COLO668 (cell line): Measurements from ENCODE around the gene ADARB1.
"Not testable (repeated sequence)": the region's sequence is repeated elsewhere in the genome, so short reads cannot be mapped to it uniquely, and the experiment has no call there.

Experiments used
- DNase-seq: peaks from one replicate; lab custom pipeline; 2025; ENCODE audit not compliant: unreplicated experiment; lab: John Stamatoyannopoulos, UW

The ADARB1 gene

GRCh38 chr21:45132841-45133573, 58.6 kb downstream of the ADARB1 start:
- DNase-seq, result no peak

GRCh38 chr21:45133574-45134278, 59.3 kb downstream of the ADARB1 start:
- not testable (repeated sequence) for DNase-seq

- no peak for DNase-seq
Observed at GRCh38 chr21:45134279-45135076, 60.1 kb downstream of the ADARB1 start.

DNA sequence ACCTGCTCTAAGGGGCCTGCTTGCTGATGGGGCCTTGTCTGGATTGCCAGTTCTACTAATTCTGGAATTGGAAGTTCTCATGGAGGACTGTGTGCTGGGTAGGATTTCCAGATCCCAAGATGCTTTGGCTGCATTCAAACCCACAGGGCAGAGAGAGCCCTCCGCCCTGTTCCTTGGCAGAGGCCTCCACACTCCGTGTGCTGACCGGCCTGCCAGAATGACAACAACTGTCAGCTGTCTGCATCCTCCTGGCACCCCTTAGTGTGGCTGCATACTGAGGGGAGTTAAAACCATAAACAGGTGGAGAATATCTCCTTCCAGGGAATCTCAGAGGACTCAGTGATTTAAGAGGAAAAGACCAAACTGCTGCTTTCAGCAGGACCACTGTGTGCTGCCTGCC, 60.7 kb downstream of the ADARB1 start:
- DNase-seq, result no peak

DNA sequence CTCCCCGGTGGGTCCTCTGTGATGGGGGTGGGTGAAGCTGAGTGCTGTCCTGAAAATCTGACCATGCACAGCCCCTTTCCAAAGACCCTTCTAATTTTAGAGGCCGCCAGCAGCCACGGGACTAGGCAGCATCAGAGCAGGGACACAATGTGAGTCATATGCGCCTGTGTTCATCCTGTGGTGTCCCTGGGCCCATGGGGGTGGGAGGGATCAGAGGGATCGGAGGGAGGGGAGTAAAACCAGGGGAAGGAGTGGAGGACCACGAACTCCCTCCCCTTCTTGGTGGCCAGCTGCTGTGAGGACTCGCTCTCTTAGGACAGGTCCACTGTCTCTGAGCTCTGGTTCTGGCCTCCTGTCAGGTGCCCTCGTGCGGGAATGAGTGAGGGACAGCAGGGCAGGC, 61.5 kb downstream of the ADARB1 start:
- no peak for DNase-seq

- DNase-seq, result no peak
Observed at GRCh38 chr21:45136500-45136899, 62.1 kb downstream of the ADARB1 start.

GRCh38 chr21:45136927-45137611, 62.7 kb downstream of the ADARB1 start:
- peak; percentile 80 for DNase-seq

DNA sequence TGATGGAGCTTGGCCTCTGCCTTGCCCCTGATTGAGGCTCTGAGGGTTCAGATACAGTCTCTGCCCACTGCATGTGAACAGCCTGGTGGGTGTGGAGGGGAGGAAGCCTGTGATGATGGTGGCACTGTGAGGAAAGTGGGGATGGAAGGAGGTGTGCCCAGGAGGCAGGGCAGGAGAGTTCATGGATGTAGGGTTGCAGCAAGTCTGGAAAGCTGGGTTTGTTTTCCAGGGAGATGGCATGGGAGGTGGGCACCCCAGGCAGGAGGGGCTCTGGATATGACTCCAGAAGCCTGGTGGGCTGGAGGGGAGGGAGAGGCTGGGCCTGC, 63.2 kb downstream of the ADARB1 start:
- DNase-seq, result no peak

DNA sequence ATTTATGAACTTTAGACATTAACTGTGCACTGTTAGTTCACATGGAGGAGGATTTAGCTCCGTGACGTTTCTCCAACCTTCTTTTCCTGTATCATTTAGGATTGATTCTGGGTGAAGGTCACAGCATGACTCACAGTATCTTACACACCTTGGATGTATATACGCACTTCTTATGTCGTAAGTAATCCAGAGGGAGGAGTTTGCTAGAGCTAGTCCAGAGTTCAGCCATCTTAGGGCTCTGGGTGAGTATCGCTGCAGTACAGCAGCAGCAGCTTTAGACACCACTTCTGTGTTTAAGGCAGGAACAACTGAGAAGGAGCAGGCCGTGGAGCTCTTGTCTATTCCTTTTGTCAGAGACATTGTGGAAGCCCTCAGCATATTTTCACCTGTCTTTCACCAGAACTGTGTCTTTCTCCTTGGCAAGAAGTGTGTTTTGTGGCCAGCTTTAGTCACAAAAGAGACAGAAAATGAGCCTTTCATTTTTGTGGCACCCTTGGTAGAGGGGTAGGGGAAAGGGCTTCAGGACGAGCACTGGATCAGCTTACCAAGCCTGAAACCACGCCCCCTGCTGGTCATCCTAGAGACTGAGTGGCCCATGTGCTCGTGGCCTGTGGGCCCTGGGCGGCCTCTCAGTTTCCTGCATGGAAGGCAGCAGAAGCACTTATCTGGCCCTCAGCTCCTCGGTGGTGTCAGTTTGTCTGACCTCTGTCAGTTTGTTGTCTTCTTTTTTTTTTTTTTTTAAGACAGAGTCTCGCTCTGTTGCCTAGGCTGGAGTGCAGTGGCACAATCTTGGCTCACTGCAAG, 64.0 kb downstream of the ADARB1 start:
- peak; percentile 70 for DNase-seq

DNA sequence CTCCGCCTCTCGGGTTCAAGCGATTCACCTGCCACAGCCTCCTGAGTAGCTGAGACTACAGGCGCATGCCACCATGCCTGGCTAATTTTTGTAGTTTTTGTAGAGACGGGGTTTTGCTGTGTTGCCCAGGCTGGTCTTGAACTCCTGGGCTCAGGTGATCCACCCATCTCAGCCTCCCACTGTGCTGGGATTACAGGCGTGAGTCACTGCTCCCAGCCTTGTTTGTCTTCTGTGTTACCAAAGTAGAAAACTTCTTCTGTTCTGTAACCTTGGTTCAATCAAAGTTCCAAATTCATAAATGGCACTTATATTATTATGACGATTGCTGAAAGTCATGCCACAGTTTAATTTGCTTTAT, 64.6 kb downstream of the ADARB1 start:
- not testable (repeated sequence) for DNase-seq

- DNase-seq, result no peak
Observed at GRCh38 chr21:45139473-45139872, 65.1 kb downstream of the ADARB1 start.

- DNase-seq, result peak; percentile 76
Observed at GRCh38 chr21:45140346-45140940, 66.1 kb downstream of the ADARB1 start.

DNA sequence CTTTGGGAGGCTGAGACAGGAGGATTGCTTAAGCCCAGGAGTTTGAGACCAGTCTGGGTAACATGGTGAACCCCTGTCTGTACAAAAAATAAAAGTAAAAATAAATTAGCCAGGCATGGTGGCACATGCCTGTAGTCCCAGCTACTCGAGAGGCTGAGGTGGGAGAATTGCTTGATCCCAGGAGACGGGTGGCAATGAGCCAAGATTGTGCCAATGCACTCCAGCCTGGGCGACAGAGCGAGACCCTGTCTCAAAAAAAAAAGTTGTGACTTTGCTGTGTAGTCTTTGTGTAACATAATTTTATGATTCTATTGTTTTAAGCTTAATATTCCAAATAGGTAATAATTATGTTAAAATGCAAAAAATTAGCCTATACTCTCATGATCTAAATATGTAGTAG, 66.6 kb downstream of the ADARB1 start:
- DNase-seq, result not testable (repeated sequence)

- DNase-seq, result no peak
Observed at GRCh38 chr21:45141507-45141906, 67.1 kb downstream of the ADARB1 start.

- no peak for DNase-seq
Observed at GRCh38 chr21:45142469-45143308, 68.3 kb downstream of the ADARB1 start.

DNA sequence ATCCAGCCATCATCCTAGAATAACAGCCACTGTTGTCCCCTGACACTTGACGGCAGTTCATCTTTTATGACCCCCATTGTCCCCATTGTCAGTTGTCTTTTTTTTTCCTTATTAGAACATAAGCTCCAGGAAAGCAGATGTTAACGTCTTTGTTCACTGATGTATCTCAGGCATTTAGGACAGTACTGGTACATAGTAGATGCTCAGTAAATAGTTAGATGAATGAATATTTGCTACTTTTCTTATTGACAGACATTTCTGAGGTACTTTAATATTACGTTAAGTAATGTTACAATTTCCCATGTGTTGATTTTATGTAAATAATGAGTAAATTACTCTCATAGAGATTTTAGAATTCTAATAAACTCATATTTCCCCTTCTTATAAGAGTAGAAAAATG, 69.5 kb downstream of the ADARB1 start:
- DNase-seq, result no peak

DNA sequence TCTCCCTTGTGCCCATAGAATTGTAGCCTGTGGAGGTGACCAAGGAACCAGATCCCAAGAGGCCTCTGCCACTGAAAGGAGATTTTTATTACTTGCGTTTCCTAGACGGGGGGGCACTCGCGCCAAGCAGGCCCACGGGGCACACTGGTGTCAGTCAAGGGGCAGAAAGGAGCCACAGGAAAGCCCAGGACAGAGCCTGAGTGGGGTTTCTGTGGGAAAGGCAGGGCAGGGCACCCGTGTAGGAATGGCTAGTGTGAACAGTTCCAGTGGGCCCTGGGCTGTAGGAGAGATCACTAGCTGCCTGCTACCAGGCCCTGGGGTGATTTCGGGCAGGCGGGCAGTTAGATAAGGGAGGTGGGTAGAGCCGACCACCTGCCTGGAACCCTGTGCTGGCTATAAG, 70.8 kb downstream of the ADARB1 start:
- no peak for DNase-seq

DNA sequence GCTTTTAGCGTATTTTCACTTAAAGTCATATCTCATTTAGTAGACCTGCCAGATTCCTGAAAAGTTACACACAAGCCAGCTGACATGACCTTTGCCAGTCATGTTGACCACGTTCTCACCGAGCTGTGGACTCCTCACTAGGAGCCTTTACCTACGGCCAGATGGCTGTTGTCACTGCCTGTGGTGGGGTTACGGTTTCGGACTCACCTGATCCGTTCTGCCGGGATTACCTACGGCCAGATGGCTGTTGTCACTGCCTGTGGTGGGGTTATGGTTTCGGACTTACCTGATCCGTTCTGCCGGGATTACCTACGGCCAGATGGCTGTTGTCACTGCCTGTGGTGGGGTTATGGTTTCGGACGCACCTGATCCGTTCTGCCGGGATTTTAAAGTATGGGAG, 71.5 kb downstream of the ADARB1 start:
- DNase-seq, result not testable (repeated sequence)

GRCh38 chr21:45146306-45146705, 71.9 kb downstream of the ADARB1 start:
- no peak for DNase-seq
